ENCODE data around the gene BCL11B. TPM values are rescaled to one million over a fixed set of nuclear protein-coding genes. Genes with fewer than 3 reads are reported as not detected.

Gene BCL11B
- total RNA-seq, 4 donors from 2014 or later: 0.21 to 0.78 (median 0.26) TPM

DNA sequence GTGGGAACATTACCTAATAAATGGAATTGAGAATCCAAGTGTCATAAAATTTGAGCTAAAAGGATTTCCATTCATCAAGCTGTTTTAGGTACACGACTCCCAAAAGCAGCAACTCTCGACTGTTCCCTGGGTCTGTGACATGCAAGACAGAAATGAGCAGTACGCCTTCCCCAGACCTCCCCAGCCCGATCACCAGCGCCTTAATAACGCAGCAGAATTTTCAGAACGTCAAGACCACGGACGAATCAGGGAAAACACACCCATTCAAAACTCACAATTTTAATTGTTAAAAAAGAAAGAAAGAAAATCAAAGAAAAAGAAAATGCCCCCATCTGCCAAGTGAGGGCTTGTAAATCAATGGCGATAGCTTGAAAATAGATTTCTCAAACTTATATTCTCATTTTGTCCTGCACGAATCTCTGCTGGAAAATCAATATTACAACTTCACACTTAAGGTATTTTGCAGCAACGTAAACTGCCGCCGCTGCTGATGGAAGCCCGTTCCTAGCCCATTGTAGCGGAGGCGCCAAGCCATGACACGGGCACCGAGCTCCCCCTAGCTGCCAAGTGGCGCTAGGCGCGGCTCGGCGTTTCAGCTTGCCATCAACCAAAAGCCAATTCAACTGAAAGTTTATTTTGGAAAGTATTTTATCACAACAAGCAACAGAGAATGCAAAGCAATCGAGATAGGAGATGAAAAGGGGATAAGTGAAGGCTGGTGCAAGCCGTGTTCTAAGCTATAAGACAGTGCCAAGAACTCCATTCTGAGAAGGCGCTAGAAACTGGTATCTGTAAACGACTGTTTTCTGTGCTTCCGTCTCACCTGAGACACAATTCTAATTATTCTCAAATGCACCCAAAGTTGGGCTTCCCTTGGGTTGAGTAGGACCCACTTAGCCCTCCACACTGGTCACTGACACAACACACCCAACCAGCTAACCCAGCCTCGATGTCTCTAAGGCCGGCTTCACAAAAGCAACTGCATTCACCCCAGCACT lies 5.5 kb downstream of the BCL11B start:
- Histone ChIP-seq H3K4me3 (no peak overlapping the region), H3K9me3 (no peaks in the 10 kb centered on the region), H3K36me3 (no peaks in the 10 kb centered on the region), H3K4me1 (peaks cover 0 to 32% (median 8%) of the 10 kb centered on the region in 4 donors), H3K27me3 (peaks cover 0 to 99% of the 10 kb centered on the region in 2 donors), H3K27ac (no peak overlapping the region)
- WGBS, 2 donors: 14% methylated on average over 31 of the region's 31 CpGs
- TF ChIP-seq POLR2A (IDR thresholded peaks at IDR 0.05) (no peak), CTCF (IDR thresholded peaks at IDR 0.05) (peak; percentile 84 to 96 (median 88))
- DNase-seq (ENCODE audit: low spot score in 2 of 2): peak; percentile 59 to 72

GRCh38 chr14:99265571-99265970 lies 6.4 kb downstream of the BCL11B start:
- Histone ChIP-seq H3K4me3 (no peak overlapping the region), H3K27ac (peak overlapping the region in 1 of 4 donors; percentile 47), H3K27me3 (peaks cover 0 to 100% of the 10 kb centered on the region in 2 donors), H3K4me1 (peaks cover 0 to 23% (median 3%) of the 10 kb centered on the region in 4 donors), H3K9me3 (no peaks in the 10 kb centered on the region), H3K36me3 (no peaks in the 10 kb centered on the region)
- TF ChIP-seq EP300 (IDR thresholded peaks at IDR 0.05): no peak
- TF ChIP-seq POLR2A (IDR thresholded peaks at IDR 0.05): no peak
- TF ChIP-seq CTCF (IDR thresholded peaks at IDR 0.05): no peak
- DNase-seq (ENCODE audit: low spot score in 2 of 2): no peak
- WGBS, 2 donors: 73 to 81% methylated on average over 10 of the region's 10 CpGs

DNA sequence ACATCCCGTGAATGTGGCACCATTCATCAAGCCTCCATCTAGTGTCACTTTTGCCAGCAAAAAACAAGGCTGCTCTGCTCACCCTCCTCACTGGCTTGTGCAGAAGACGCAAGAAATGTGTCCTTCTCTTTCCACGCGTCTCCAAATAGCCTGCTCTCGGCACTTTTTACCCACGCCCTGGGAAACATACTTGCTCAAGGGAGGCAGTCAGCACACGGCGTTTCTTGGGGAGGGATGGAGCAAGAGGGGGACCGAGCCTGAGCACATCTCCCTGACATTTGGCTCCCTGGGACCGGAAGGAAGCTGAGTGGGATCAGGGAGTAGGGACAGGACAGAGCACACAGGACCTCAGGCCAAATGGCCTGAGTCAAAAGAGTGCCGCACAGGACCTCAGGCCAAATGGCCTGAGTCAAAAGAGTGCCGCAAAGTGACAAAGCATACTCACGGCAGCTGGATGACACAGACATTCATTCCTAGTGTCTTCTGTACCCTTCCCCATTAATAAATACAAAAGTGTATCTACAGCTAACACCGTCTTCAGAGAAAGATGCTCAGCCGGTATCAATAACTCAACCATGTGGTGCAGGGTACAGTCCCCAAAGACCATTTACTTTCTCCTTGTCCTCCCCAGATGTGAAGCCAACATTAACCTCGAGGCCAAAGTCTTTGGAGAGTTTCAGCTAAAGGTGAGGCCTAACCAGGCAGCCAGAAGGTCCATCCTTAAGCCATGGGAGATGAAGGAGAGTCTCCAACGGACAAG lies 7.1 kb downstream of the BCL11B start:
- no peak for TF ChIP-seq POLR2A (IDR thresholded peaks at IDR 0.05)
- TF ChIP-seq CTCF (IDR thresholded peaks at IDR 0.05): no peak
- TF ChIP-seq EP300 (IDR thresholded peaks at IDR 0.05): no peak
- H3K4me1 ChIP-seq: peaks cover 0 to 16% (median 0%) of the 10 kb centered on the region in 4 donors
- peak overlapping the region in 1 of 4 donors; percentile 47 for H3K27ac ChIP-seq
- no peak for DNase-seq (ENCODE audit: low spot score in 2 of 2)
- no peaks in the 10 kb centered on the region for H3K9me3 ChIP-seq
- H3K27me3 ChIP-seq: peaks cover 0 to 100% of the 10 kb centered on the region in 2 donors
- H3K4me3 ChIP-seq: no peak overlapping the region
- WGBS, 2 donors: 54 to 58% methylated on average over 17 of the region's 17 CpGs
- no peaks in the 10 kb centered on the region for H3K36me3 ChIP-seq

GRCh38 chr14:99263564-99264330 lies 8.2 kb downstream of the BCL11B start:
- 63 to 64% methylated on average over 8 of the region's 8 CpGs for WGBS, 2 donors
- no peaks in the 10 kb centered on the region for H3K9me3 ChIP-seq
- peaks cover 0 to 97% of the 10 kb centered on the region in 2 donors for H3K27me3 ChIP-seq
- H3K36me3 ChIP-seq: no peaks in the 10 kb centered on the region
- peak overlapping the region in 1 of 4 donors; percentile 66 for H3K27ac ChIP-seq
- H3K4me1 ChIP-seq: peaks cover 0 to 9% (median 0%) of the 10 kb centered on the region in 4 donors
- H3K4me3 ChIP-seq: no peak overlapping the region
- no peak for DNase-seq (ENCODE audit: low spot score in 2 of 2)
- TF ChIP-seq POLR2A (IDR thresholded peaks at IDR 0.05): no peak
- no peak for TF ChIP-seq EP300 (IDR thresholded peaks at IDR 0.05)
- TF ChIP-seq CTCF (IDR thresholded peaks at IDR 0.05): no peak

Data from tibial nerve (tissue), 4 donors.